ENCODE data around the gene SP140. TPM values are rescaled to one million over a fixed set of nuclear protein-coding genes. Genes with fewer than 3 reads are reported as not detected.
A peak's percentile ranks its signal among the peaks of the same experiment; 100 is the strongest.

Gene SP140
- total and polyA plus RNA-seq, 9 of the 15 experiments (the other 6 are each of a cell fraction or from before 2014, with no cell fraction given) = 0.04 to 1.1 (median 0.57) TPM; not detected in 1

- TF ChIP-seq TAF7 (tag; IDR thresholded peaks at IDR 0.05) (no peak), POLR2A (conservative IDR thresholded peaks at IDR 0.05) (peak; percentile 64), POLR2G (IDR thresholded peaks at IDR 0.05; ENCODE audit: low read depth, low read length) (0 out of 2 replicates have a peak, but pooled peaks have one; percentile 34), TAF1 (IDR thresholded peaks at IDR 0.05; ENCODE audit: control insufficient read depth, extremely low read depth, insufficient read depth, low read length, severe bottlenecking) (peak; percentile 25), NR4A1 (CRISPR knock-in tag; IDR thresholded peaks at IDR 0.05) (no peak), NR4A1 (tag; IDR thresholded peaks at IDR 0.05) (no peak), NCOR1 (IDR thresholded peaks at IDR 0.05) (no peak), GABPB1 (CRISPR knock-in tag; IDR thresholded peaks at IDR 0.05) (peak; percentile 31; the same call in 1 of the 2 replicates), RAD51 (IDR thresholded peaks at IDR 0.05; ENCODE audit: borderline replicate concordance, low read depth) (no peak), WHSC1 (IDR thresholded peaks at IDR 0.05; ENCODE audit: low read length) (no peak), GATA2 (CRISPR knock-in tag; IDR thresholded peaks at IDR 0.05) (no peak), ZFX (CRISPR knock-in tag; IDR thresholded peaks at IDR 0.05) (no peak), DACH1 (IDR thresholded peaks at IDR 0.05; ENCODE audit: partially characterized antibody) (no peak), HDAC2 (IDR thresholded peaks at IDR 0.05) (no peak), RBM22 (IDR thresholded peaks at IDR 0.05; ENCODE audit: low read depth, low read length, poor library complexity, severe bottlenecking) (no peak), ZNF318 (IDR thresholded peaks at IDR 0.05; ENCODE audit: borderline replicate concordance in 1 of 2, low read depth in 1 of 2) (peak in 1 of 2 experiments; percentile 62; a peak in 1 of 4 replicates)
- TF ChIP-seq, protein P1, sequence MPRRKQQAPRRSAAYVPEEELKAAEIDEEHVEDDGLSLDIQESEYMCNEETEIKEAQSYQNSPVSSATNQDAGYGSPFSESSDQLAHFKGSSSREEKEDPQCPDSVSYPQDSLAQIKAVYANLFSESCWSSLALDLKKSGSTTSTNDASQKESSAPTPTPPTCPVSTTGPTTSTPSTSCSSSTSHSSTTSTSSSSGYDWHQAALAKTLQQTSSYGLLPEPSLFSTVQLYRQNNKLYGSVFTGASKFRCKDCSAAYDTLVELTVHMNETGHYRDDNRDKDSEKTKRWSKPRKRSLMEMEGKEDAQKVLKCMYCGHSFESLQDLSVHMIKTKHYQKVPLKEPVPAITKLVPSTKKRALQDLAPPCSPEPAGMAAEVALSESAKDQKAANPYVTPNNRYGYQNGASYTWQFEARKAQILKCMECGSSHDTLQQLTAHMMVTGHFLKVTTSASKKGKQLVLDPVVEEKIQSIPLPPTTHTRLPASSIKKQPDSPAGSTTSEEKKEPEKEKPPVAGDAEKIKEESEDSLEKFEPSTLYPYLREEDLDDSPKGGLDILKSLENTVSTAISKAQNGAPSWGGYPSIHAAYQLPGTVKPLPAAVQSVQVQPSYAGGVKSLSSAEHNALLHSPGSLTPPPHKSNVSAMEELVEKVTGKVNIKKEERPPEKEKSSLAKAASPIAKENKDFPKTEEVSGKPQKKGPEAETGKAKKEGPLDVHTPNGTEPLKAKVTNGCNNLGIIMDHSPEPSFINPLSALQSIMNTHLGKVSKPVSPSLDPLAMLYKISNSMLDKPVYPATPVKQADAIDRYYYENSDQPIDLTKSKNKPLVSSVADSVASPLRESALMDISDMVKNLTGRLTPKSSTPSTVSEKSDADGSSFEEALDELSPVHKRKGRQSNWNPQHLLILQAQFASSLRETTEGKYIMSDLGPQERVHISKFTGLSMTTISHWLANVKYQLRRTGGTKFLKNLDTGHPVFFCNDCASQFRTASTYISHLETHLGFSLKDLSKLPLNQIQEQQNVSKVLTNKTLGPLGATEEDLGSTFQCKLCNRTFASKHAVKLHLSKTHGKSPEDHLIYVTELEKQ (CRISPR knock-in tag; IDR thresholded peaks at IDR 0.05) = no peak
Measured at GRCh38 chr2:230219419-230220331, 5.9 kb upstream of the SP140 start, which contains the start of gene SP110 (continued).
